Lung (tissue), 12 donors: ENCODE measurements around the gene HSD11B1L. TPM values are rescaled to one million over a fixed set of nuclear protein-coding genes. Genes with fewer than 3 reads are reported as not detected.

Experiments used
- ATAC-seq: fragments of 200-7000 bp; cut with Tn5 transposase; one replicate; pipeline ENCODE4 v1.9.1; 2020; ENCODE audit warnings: moderate number of reproducible peaks; ENCODE audit not compliant: insufficient read depth, low FRiP score
- DNase-seq, 3 donors: peaks; one replicate each; pipeline ENCODE4 v3.0.0-alpha.2; 2013 to 2017
- H3K27ac ChIP-seq, 2 donors: one replicate each; pipeline ENCODE4 v1.5.1; 2013; ENCODE audit warnings: mild to moderate bottlenecking in 2 of 2, moderate library complexity in 2 of 2, control low read depth in 1 of 2, inconsistent platforms in 1 of 2, low read depth in 1 of 2, low read length in 1 of 2
- H3K27me3 ChIP-seq, 3 donors: one replicate each; pipeline ENCODE4 v1.5.1; 2013; ENCODE audit warnings: low read length in 2 of 3; ENCODE audit not compliant: control insufficient read depth in 3 of 3, insufficient read depth in 3 of 3
- H3K36me3 ChIP-seq, 4 donors: one replicate each; pipeline ENCODE4 v1.5.1; 2013; ENCODE audit warnings: low read length in 4 of 4, mild to moderate bottlenecking in 1 of 4, moderate library complexity in 1 of 4; ENCODE audit not compliant: control insufficient read depth in 4 of 4, insufficient read depth in 4 of 4
- H3K4me1 ChIP-seq, 5 donors: one replicate each; pipeline ENCODE4 v1.5.1; 2013; ENCODE audit warnings: low read length in 5 of 5, mild to moderate bottlenecking in 2 of 5, moderate library complexity in 1 of 5; ENCODE audit not compliant: control insufficient read depth in 5 of 5, insufficient read depth in 5 of 5
- H3K4me3 ChIP-seq: one replicate; pipeline ENCODE4 v1.5.1; 2013; ENCODE audit warnings: mild to moderate bottlenecking, control low read depth, moderate library complexity
- H3K9ac ChIP-seq, 2 donors: one replicate each; pipeline ENCODE4 v1.5.1; 2013; ENCODE audit warnings: low read length in 2 of 2, control low read depth in 1 of 2; ENCODE audit not compliant: insufficient read depth in 1 of 2
- H3K9me3 ChIP-seq, 4 donors: one replicate each; pipeline ENCODE4 v1.5.1; 2013; ENCODE audit warnings: low read length in 3 of 4, mild to moderate bottlenecking in 1 of 4, moderate library complexity in 1 of 4; ENCODE audit not compliant: control insufficient read depth in 4 of 4, insufficient read depth in 3 of 4
- CTCF ChIP-seq: IDR thresholded peaks from 2 replicates; pipeline ENCODE4 v1.5.1; 2012; ENCODE audit warnings: mild to moderate bottlenecking; ENCODE audit errors: control extremely low read depth, extremely low read depth
- WGBS, 2 donors: extraction: QIAGEN DNeasy Blood & Tissue Kit; methylation state at CpG; one replicate each; pipeline ENCODE4 v1.1.7; 2013; 5-methylcytosine and 5-hydroxymethylcytosine counted together
- polyA plus RNA-seq, 2 donors: library from polyadenylated mRNA; stranded (reverse); fragments of 200-250 nt; gene quantifications; one replicate each; pipeline ENCODE4 v1.2.1, GENCODE V29; 2013
- total RNA-seq, 2 donors: library from RNA; depleted of rRNA in 1 of 2; stranded (reverse); fragments of >200 nt in 1 of 2; gene quantifications; one replicate each; pipeline ENCODE4 v1.2.1, GENCODE V29; 2014 to 2021
- donor health status: control.
- donor health status: control.
- donor health status: Bipolar disorder and iron deficiency.
- donor health status: healthy.
- donor health status: DM: yes; HTN: yes; CAD: no.

HSD11B1L gene
- total and polyA plus RNA-seq, 4 donors, result 7.5 to 12.2 (median 9.2) TPM

DNA sequence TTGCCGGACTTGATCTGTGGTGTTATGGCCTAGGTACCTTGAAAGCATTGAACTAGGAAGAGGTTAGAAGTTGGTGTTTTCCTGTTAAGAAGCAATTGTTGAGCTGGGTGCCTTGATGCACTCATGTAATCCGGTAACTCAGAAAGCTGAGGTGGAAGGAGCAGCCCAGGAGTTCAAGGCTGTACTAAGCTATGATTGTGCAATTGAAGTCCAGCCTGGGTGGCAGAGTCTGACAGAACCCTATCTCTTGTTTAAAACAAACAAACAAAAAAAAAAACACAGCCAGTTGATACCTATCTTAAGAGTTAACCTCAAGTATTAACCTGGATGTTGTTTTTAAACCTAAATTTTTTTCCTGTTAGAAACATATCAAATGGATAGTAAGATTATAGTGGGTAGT lies 38.6 kb upstream of the HSD11B1L start:
- no peak overlapping the region for H3K4me3 ChIP-seq
- no peak for TF ChIP-seq CTCF
- H3K27me3 ChIP-seq, result no peaks in the 10 kb centered on the region
- ATAC-seq (no peak), DNase-seq (no peak)
- 88 to 89% methylated on average over 2 of the region's 2 CpGs for WGBS, 2 donors
- peaks cover 28 to 49% (median 38%) of the 10 kb centered on the region in 4 donors for H3K36me3 ChIP-seq
- no peak overlapping the region for H3K27ac ChIP-seq
- no peaks in the 10 kb centered on the region for H3K9me3 ChIP-seq
- no peak overlapping the region for H3K9ac ChIP-seq
- H3K4me1 ChIP-seq, result peaks cover 0 to 4% (median 0%) of the 10 kb centered on the region in 5 donors

DNA sequence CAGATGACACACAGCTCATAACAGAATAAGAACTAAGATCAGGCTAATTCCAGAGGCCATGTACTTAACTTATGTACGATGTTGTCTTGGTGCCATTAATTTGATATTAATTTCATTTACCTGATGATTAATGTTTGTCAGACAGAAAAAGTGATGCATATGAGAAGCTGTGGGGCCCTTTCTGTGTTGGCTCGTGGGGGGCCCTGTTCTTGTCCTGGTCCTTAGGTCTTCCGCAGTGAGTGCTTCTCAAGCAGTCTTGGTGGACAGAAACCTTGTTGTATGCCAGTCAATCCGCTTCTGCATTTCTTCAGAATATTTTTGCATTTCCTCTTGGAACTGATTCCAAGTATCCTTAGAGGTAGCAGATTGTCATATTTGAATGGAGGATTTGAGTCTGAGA lies 37.8 kb upstream of the HSD11B1L start:
- WGBS, 2 donors, result 91 to 94% methylated on average over 4 of the region's 4 CpGs
- Histone ChIP-seq H3K27ac (no peak overlapping the region), H3K27me3 (no peaks in the 10 kb centered on the region), H3K4me1 (peaks cover 0 to 5% (median 0%) of the 10 kb centered on the region in 5 donors), H3K36me3 (peaks cover 33 to 56% (median 39%) of the 10 kb centered on the region in 4 donors), H3K9me3 (no peaks in the 10 kb centered on the region), H3K4me3 (no peak overlapping the region), H3K9ac (no peak overlapping the region)
- no peak for TF ChIP-seq CTCF
- no peak for ATAC-seq
- no peak for DNase-seq

DNA sequence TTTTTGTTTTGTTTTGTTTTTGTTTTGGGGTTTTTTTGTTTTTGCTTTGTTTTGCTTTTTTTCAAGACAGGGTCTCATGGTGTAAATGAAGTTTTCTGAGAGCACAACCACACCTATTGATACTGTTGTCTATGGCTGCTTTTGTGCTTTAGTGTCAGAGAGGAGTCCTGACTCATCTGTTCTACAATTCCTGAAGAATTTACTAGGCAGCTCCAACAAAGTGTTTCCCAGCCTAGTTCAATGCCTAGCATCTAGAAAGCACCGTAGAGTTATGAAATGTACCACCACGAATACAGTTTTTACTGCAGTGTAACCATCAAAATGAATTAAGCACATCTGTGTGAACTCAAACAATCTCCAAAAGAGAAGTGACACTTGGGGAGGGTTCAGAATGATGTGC lies 36.8 kb upstream of the HSD11B1L start:
- DNase-seq (no peak), ATAC-seq (no peak)
- Histone ChIP-seq H3K27ac (no peak overlapping the region), H3K4me3 (no peak overlapping the region), H3K36me3 (peaks cover 33 to 56% (median 44%) of the 10 kb centered on the region in 4 donors), H3K9me3 (no peaks in the 10 kb centered on the region), H3K27me3 (no peaks in the 10 kb centered on the region), H3K9ac (no peak overlapping the region), H3K4me1 (peaks cover 0 to 5% (median 0%) of the 10 kb centered on the region in 5 donors)
- TF ChIP-seq CTCF, result no peak
- 86 to 90% methylated on average over 2 of the region's 2 CpGs for WGBS, 2 donors

DNA sequence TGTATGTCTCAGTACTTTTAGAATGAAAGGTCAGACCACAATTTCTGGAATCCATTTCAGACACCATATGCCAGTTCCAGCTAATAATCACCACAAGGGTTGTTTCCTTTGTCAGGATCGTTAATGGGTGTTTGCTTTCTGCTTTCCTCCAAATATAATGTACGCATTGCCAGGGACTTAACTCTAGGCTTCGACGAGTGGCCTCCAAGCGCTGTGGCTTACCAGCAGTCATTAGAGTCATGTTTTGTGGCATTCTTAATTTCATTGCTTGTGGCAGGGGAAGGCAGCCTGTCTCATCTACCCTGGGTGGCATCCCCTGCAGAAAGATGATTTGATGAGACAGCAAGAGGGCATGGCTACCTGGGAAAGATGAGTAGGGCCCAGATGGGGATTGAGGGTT lies 35.4 kb upstream of the HSD11B1L start:
- H3K9me3 ChIP-seq, result no peaks in the 10 kb centered on the region
- no peak overlapping the region for H3K9ac ChIP-seq
- ATAC-seq, result no peak
- no peaks in the 10 kb centered on the region for H3K27me3 ChIP-seq
- H3K27ac ChIP-seq, result no peak overlapping the region
- H3K4me1 ChIP-seq, result peaks cover 0 to 5% (median 0%) of the 10 kb centered on the region in 5 donors
- 87 to 91% methylated on average over 5 of the region's 5 CpGs for WGBS, 2 donors
- H3K36me3 ChIP-seq, result peaks cover 37 to 64% (median 52%) of the 10 kb centered on the region in 4 donors
- no peak for DNase-seq
- H3K4me3 ChIP-seq, result no peak overlapping the region
- no peak for TF ChIP-seq CTCF
